CD14-positive monocyte (primary cell): ENCODE measurements around the gene FBRS. TPM values are rescaled to one million over a fixed set of nuclear protein-coding genes. Genes with fewer than 3 reads are reported as not detected.

Source experiments
- DNase-seq, 3 donors: peaks; one replicate each; pipeline ENCODE4 v3.0.0-alpha.2; 2011 to 2022
- H2AFZ ChIP-seq: 2 replicates; pipeline ENCODE4 v1.6.0; 2012; ENCODE audit warnings: mild to moderate bottlenecking, low read depth, low read length, inconsistent platforms; ENCODE audit not compliant: insufficient read depth, poor library complexity, severe bottlenecking
- H3K27ac ChIP-seq, 2 donors: 1 replicate in 1 of 2; 2 replicates in 1 of 2; pipeline ENCODE4 v1.5.1; 2012 to 2013; ENCODE audit warnings: low read length in 2 of 2, control low read depth in 1 of 2, inconsistent platforms in 1 of 2, low read depth in 1 of 2, mild to moderate bottlenecking in 1 of 2
- H3K27me3 ChIP-seq, 2 donors: one replicate each; pipeline versions ENCODE4 v1.6.0 to v1.6.1; 2011 to 2013; ENCODE audit warnings: low read length in 2 of 2; ENCODE audit not compliant: control insufficient read depth in 2 of 2, insufficient read depth in 2 of 2
- H3K36me3 ChIP-seq, 2 donors: replicated peaks in 1 of 2; 1 replicate in 1 of 2; 2 replicates in 1 of 2; pipeline versions ENCODE4 v1.5.1 to v1.6.1; 2012 to 2013; ENCODE audit warnings: low read length in 2 of 2, control low read depth in 1 of 2, inconsistent platforms in 1 of 2, mild to moderate bottlenecking in 1 of 2; ENCODE audit not compliant: insufficient read depth in 2 of 2, control insufficient read depth in 1 of 2
- H3K4me1 ChIP-seq, 2 donors: 1 replicate in 1 of 2; 2 replicates in 1 of 2; pipeline versions ENCODE4 v1.5.1 to v1.6.1; 2012 to 2013; ENCODE audit warnings: low read length in 2 of 2, control low read depth in 1 of 2, inconsistent platforms in 1 of 2, mild to moderate bottlenecking in 1 of 2, moderate library complexity in 1 of 2; ENCODE audit not compliant: insufficient read depth in 2 of 2, control insufficient read depth in 1 of 2
- H3K4me2 ChIP-seq: replicated peaks from 2 replicates; pipeline ENCODE3; 2012; ENCODE audit warnings: low read length, moderate library complexity, mild to moderate bottlenecking; ENCODE audit not compliant: poor library complexity, severe bottlenecking; ENCODE audit errors: extremely low read depth
- H3K4me3 ChIP-seq, 3 experiments: fragments of 200-600 bp in 1 of 3; sonication (generic) in 1 of 3; replicated peaks in 1 of 3; 1 replicate in 2 of 3; 2 replicates in 1 of 3; pipeline ENCODE4 v1.5.1; 2011 to 2013; ENCODE audit warnings: low read length in 3 of 3, mild to moderate bottlenecking in 3 of 3, control low read depth in 2 of 3, low read depth in 2 of 3, inconsistent platforms in 1 of 3, moderate library complexity in 1 of 3
- H3K79me2 ChIP-seq: 2 replicates; pipeline ENCODE4 v1.6.0; 2012; ENCODE audit warnings: mild to moderate bottlenecking, control low read depth, inconsistent platforms, low read length, moderate library complexity; ENCODE audit not compliant: insufficient read depth
- H3K9ac ChIP-seq: 2 replicates; pipeline ENCODE4 v1.6.0; 2017; ENCODE audit warnings: low read length, mild to moderate bottlenecking; ENCODE audit not compliant: insufficient read depth, poor library complexity, severe bottlenecking
- H3K9me3 ChIP-seq, 2 donors: replicated peaks in 1 of 2; 1 replicate in 1 of 2; 2 replicates in 1 of 2; pipeline versions ENCODE4 v1.5.1 to v1.6.1; 2012 to 2013; ENCODE audit warnings: low read length in 2 of 2, control low read depth in 1 of 2; ENCODE audit not compliant: control insufficient read depth in 1 of 2, insufficient read depth in 1 of 2
- H4K20me1 ChIP-seq: 2 replicates; pipeline ENCODE4 v1.6.0; 2012; ENCODE audit warnings: mild to moderate bottlenecking, low read length, control low read depth, moderate library complexity; ENCODE audit not compliant: insufficient read depth
- H3K27ac Mint-ChIP-seq, 7 donors: one replicate each; pipeline ENCODE4 v1.8.0; 2020; ENCODE audit warnings: mild to moderate bottlenecking in 7 of 7, mixed read lengths in 7 of 7, moderate library complexity in 6 of 7, inconsistent platforms in 2 of 7
- H3K27me3 Mint-ChIP-seq, 3 donors: one replicate each; pipeline ENCODE4 v1.8.0; 2021 to 2022; ENCODE audit warnings: low read depth in 3 of 3, mild to moderate bottlenecking in 3 of 3, mixed read lengths in 3 of 3, moderate library complexity in 3 of 3, inconsistent platforms in 1 of 3
- H3K36me3 Mint-ChIP-seq, 2 donors: one replicate each; pipeline ENCODE4 v1.8.0; 2020; ENCODE audit warnings: mixed read lengths in 2 of 2, inconsistent platforms in 1 of 2, mild to moderate bottlenecking in 1 of 2
- H3K4me1 Mint-ChIP-seq: one replicate; pipeline ENCODE4 v1.8.0; 2020; ENCODE audit warnings: mild to moderate bottlenecking, mixed read lengths
- H3K4me3 Mint-ChIP-seq, 2 donors: one replicate each; pipeline ENCODE4 v1.8.0; 2020; ENCODE audit warnings: mild to moderate bottlenecking in 2 of 2, mixed read lengths in 2 of 2, moderate library complexity in 1 of 2
- H3K9me3 Mint-ChIP-seq, 7 donors: one replicate each; pipeline ENCODE4 v1.8.0; 2020 to 2022; ENCODE audit warnings: mixed read lengths in 7 of 7, mild to moderate bottlenecking in 6 of 7, moderate library complexity in 6 of 7, inconsistent platforms in 2 of 7
- CTCF ChIP-seq: fragments of 200-600 bp; IDR thresholded peaks from one replicate; pipeline ENCODE4 v1.8.0; 2022; ENCODE audit warnings: antibody characterized with exemption, mild to moderate bottlenecking
- WGBS: methylation state at CpG from one replicate; pipeline ENCODE4 v1.1.5; 2013; ENCODE audit warnings: missing lambda C conversion rate; ENCODE audit not compliant: insufficient coverage; 5-methylcytosine and 5-hydroxymethylcytosine counted together
- intact Hi-C, 2 donors: fragments of 100-400 bp; cut with micrococcal nuclease; formaldehyde crosslinking; loops; one replicate each; pipeline versions ENCODE4 v1.15.0 to v1.15.1; 2023
- polyA plus RNA-seq, 3 donors: library from polyadenylated mRNA; depleted of rRNA in 1 of 3; unstranded in 2 of 3; stranded (reverse) in 1 of 3; fragments of 300-500 nt in 2 of 3; fragments of >200 nt in 1 of 3; fragmentation: Illumina TruSeq in 2 of 3; gene quantifications; 1 replicate in 2 of 3; 2 replicates in 1 of 3; pipeline ENCODE4 v1.2.3, GENCODE V29; 2012 to 2021

The FBRS gene
- polyA plus RNA-seq, 3 donors: 1.4 to 44.8 (median 2.1) TPM

- no peak for TF ChIP-seq CTCF
- Histone ChIP-seq H3K36me3 (peaks cover 84 to 87% of the 10 kb centered on the region in 2 donors), H3K9me3 (no peaks in the 10 kb centered on the region), H3K27ac (no peak overlapping the region), H3K4me2 (no peak overlapping the region), H3K27me3 (no peaks in the 10 kb centered on the region), H2AFZ (no peak overlapping the region), H3K4me1 (peaks cover 21 to 25% of the 10 kb centered on the region in 2 donors), H4K20me1 (peaks cover 95% of the 10 kb centered on the region), H3K4me3 (no peak overlapping the region), H3K9ac (no peak overlapping the region), H3K79me2 (peaks cover 56% of the 10 kb centered on the region)
- peak overlapping the region in 1 of 7 donors; percentile 72 for H3K27ac Mint-ChIP-seq
- H3K9me3 Mint-ChIP-seq: no peaks in the 10 kb centered on the region
- intact Hi-C loops: no loop called here
- WGBS: 100% methylated on average over 4 of the region's 15 CpGs
- peaks cover 0 to 1% (median 0%) of the 10 kb centered on the region in 3 donors for H3K27me3 Mint-ChIP-seq
- no peak for DNase-seq
- peaks cover 26% of the 10 kb centered on the region for H3K4me1 Mint-ChIP-seq
- no peak overlapping the region for H3K4me3 Mint-ChIP-seq
- H3K36me3 Mint-ChIP-seq: peaks cover 72 to 88% of the 10 kb centered on the region in 2 donors
These were observed 6.4 kb downstream of the FBRS start for GRCh38 chr16:30664616-30665109.

DNA sequence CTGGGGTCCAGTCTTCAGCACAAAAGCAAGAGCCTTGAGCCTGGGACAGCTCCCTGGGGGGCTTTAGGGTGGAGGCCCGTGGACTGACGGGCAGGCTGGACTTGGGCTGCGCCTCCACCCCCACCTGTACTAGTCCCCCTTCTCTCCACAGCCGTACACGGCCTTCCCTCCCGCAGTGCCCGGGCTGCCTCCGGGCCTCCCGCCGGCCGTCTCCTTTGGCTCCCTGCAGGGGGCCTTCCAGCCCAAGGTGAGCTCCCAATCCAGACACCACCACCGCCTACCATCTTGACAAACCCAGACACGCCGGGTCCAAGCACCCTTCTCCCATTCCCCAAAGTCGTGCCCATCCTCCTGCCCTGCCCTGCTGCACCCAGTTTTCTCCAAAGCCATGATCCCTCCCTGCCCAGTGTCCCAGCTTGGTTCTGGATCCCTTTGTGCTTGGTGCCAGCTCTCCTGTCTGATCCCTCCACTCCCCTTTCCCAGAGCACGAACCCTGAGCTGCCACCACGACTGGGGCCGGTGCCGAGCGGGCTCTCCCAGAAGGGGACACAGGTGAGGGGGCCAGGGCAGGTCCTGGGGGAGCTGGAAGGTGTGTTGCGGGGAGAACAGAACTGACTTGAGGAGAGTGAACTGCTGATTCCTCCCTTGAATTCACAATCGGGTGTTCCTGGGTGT, 7.1 kb downstream of the FBRS start:
- Mint-ChIP-seq H3K4me3 (no peak overlapping the region), H3K9me3 (no peaks in the 10 kb centered on the region), H3K27me3 (peaks cover 0 to 1% (median 0%) of the 10 kb centered on the region in 3 donors), H3K4me1 (peaks cover 26% of the 10 kb centered on the region), H3K36me3 (peaks cover 73 to 94% of the 10 kb centered on the region in 2 donors), H3K27ac (peak overlapping the region in 3 of 7 donors; percentile 26 to 72 (median 68))
- H3K36me3 ChIP-seq: peaks cover 90 to 93% of the 10 kb centered on the region in 2 donors
- peaks cover 49% of the 10 kb centered on the region for H3K79me2 ChIP-seq
- no peaks in the 10 kb centered on the region for H3K9me3 ChIP-seq
- H3K4me3 ChIP-seq: no peak overlapping the region
- intact Hi-C loops: no loop called here
- H3K27ac ChIP-seq: no peak overlapping the region
- WGBS: 97% methylated on average over 17 of the region's 22 CpGs
- H3K4me2 ChIP-seq: no peak overlapping the region
- H3K4me1 ChIP-seq: peaks cover 16 to 19% of the 10 kb centered on the region in 2 donors
- H3K27me3 ChIP-seq: no peaks in the 10 kb centered on the region
- H3K9ac ChIP-seq: no peak overlapping the region
- H4K20me1 ChIP-seq: peaks cover 95% of the 10 kb centered on the region
- DNase-seq: no peak
- no peak for TF ChIP-seq CTCF
- no peak overlapping the region for H2AFZ ChIP-seq
